GM12801 (cell line): ENCODE data around the gene DTNA.

ENCODE experiments used
- CTCF ChIP-seq: IDR thresholded peaks from one replicate; pipeline ENCODE4 v1.5.1; 2011; ENCODE audit warnings: control low read depth; ENCODE audit not compliant: insufficient read length; ENCODE audit errors: extremely low read depth

DTNA gene

DNA sequence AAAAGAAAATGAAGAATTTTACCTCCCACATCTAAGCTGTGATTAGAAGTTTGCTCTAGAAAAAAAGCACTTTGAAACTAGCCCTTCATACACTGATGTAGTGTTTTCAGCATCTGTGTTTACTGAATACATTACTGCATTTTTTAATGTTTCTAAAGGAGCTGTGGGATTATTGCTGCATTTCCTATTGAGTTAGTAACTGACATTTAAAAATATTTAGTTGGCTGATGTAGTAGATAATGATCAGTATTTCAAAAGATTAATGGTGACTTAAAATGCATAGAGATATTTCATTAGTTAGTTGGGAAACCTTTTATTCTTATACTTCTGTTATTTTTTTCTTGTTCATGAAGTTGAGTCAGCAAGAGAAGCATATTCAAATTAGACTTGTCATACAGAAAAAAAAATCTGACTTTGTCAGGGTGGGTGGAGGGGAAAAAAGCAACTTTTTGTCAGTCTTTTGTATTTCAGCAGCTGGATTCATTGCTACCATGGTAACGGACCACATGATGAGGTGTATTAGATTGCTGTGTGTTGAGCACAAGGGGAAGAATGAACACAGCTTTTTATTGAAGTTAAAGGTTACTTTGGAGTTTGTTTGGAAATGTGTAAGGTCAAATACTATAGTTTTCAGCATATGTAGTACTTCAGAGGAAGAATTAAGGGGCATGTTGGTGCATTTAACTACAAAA lies at the start of gene DTNA:
TSS of gene DTNA (plus strand) at position 549 of the 692 bp plus-strand sequence. CDS start 45,679 bp downstream, outside the sequence.
- no peak for TF ChIP-seq CTCF

DNA sequence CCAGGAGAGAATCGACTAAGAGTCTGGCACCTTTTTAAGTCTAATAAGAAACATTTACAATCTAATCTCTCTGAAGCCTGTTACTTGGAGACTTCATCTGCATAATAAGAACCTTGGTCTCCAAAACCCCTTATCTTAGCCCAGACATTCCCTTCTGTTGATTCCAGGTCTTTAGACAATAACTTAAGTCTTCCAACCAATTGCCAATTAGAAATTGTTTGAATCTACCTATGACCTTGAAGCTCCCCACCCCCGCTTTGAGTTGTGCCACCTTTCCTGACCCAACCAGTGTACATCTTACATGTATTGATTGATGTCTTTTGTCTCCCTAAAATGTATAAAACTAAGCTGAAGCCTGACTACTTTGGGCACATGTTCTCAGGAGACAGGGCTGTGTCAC lies 49.5 kb upstream of the DTNA start:
- no peak for TF ChIP-seq CTCF

DNA sequence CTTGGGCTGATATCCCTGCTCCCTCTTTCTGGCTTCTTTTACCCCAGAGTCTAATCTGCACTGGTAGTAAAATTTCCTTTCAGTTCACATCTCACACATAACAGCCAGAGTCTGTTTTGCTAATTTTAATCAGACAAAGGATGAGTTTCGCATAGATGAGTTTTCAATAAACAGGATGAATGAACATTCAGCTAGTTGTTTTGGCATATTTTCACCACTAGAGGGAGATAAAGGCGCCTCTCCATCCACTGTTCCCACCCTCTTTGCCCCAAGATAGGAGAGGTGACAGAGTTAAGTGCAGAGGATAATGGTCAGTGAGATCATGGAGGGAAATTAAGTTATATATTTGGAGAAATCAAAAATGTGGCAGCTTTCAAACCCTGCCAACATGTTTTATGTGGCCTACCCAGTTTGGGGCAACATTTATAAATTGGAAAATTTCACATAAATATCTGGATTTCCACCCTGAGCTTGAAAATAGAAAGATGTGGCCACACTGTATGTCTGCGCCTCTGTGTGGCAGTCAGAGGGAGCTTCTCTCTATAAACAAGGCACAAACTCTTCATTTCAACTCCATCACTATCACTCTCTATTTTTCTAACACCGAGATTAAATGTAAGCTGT lies 48.5 kb upstream of the DTNA start:
- no peak for TF ChIP-seq CTCF

GRCh38 chr18:34676816-34677574 lies 33.1 kb upstream of the DTNA start:
- no peak for TF ChIP-seq CTCF

DNA sequence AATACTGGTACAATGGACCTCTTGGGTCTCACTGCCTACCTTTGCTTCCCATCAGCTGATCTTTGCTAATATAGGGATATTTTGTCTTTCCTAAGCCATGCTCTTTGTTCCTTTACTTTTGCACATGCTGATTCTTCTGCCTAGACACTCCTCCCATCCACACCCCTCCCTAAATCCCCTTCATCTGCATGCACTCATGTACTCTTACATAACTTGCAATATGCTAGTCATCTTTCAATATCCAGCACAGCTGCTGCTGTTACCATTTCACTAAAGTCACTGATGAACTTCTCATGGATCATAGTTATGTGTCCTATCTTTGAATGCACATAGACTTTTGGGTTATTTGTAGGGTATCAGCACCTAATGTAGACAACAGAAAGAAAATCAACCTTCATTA lies 18.5 kb upstream of the DTNA start:
- no peak for TF ChIP-seq CTCF

DNA sequence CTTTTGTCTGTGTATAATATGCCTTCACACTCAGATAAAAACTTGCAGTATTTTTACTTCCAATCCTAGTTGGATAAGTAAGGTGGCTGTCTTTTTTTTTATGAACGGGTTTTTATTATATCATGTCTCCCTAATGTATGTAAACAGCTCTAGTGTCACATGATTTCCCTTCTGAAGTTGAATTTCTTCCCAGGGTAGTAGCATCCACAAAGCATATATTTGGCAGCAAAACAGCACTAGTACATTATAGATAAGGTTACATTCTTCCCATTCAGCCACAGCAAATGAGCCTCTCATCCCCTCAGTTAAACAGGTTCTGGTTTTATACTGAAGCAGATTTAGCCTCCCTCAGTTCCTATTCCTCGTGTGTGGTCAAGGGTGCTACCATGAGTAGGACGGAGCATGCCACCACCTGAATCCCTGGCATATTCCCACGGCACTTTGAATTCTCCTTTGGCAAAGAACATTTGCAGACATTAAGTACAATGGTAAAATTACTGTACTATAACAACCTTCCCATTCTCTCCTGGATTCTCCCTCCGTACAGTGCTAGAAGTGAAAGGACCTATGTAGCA lies 15.4 kb upstream of the DTNA start:
- no peak for TF ChIP-seq CTCF

- TF ChIP-seq CTCF, result no peak
Observed at GRCh38 chr18:34695310-34695709, 14.8 kb upstream of the DTNA start.
